ENCODE measurements around the gene MAP3K20. TPM values are rescaled to one million over a fixed set of nuclear protein-coding genes. Genes with fewer than 3 reads are reported as not detected.

Gene MAP3K20
- total RNA-seq, 3 donors from 2014 or later: 8.8 to 238 (median 30.5) TPM

DNA sequence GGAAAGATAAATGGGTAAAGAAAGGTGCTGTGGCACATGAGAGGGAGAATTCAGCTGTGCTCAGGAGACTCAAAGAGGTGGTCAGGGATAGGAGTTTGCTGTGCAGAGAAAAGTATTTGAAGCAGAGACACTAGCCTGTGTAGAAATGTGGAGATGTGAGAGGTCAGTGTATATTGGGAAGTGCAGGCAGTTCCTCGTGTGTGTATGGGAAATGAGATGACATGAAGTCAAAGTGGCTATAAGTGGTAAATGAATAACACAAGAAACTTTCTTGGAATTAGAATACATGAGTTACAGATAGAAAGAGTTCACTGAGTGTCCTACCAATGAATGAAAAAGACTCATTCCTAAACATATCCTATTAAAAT is 11.6 kb downstream of the MAP3K20 start:
- no peak overlapping the region for H3K4me3 ChIP-seq
- intact Hi-C loops (cut with DNase I, micrococcal nuclease): no loop called here
- no peaks in the 10 kb centered on the region for H3K9me3 ChIP-seq
- DNase-seq (no peak), ATAC-seq (no peak)
- H3K36me3 ChIP-seq (ENCODE audit: low read depth): no peaks in the 10 kb centered on the region
- H3K4me1 ChIP-seq (ENCODE audit: low read depth): no peaks in the 10 kb centered on the region
- TF ChIP-seq, protein P1, sequence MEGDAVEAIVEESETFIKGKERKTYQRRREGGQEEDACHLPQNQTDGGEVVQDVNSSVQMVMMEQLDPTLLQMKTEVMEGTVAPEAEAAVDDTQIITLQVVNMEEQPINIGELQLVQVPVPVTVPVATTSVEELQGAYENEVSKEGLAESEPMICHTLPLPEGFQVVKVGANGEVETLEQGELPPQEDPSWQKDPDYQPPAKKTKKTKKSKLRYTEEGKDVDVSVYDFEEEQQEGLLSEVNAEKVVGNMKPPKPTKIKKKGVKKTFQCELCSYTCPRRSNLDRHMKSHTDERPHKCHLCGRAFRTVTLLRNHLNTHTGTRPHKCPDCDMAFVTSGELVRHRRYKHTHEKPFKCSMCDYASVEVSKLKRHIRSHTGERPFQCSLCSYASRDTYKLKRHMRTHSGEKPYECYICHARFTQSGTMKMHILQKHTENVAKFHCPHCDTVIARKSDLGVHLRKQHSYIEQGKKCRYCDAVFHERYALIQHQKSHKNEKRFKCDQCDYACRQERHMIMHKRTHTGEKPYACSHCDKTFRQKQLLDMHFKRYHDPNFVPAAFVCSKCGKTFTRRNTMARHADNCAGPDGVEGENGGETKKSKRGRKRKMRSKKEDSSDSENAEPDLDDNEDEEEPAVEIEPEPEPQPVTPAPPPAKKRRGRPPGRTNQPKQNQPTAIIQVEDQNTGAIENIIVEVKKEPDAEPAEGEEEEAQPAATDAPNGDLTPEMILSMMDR (IDR thresholded peaks at IDR 0.05): no peak

DNA sequence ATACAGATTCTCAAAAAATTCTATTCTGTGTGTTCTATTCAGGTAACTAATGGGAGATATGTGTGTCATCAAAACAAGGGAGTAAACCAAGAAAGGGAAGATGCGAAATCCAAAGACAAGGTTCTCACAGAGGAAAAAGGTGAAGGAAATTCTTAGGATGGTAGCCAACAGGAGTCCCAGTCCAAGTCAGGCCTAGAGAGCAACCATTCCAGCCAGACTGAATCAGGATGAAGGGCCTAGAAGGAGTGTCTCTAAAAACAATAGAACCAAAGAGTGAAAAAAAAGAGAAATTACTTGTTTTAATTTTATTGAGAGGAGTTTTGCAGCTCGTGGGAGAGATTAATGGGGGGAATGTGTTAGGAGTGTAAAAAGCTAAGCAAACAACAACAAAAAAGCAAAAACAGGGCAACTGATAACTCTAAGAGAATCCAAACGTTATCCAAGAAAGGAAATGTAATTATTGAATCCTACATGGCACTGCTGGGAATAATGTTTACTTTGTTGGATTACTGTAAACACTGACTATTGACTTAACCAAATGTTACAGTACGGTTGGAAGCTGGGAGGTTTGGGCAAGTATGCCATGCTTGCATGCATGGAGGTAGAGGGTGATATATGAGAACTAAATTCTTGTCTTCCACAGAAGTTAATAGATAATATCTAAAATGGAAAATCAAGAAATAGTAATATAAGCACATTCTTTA is 12.3 kb downstream of the MAP3K20 start:
- intact Hi-C loops (cut with DNase I, micrococcal nuclease): no loop called here
- Histone ChIP-seq H3K4me3 (no peak overlapping the region), H3K36me3 (ENCODE audit: low read depth) (no peaks in the 10 kb centered on the region), H3K4me1 (ENCODE audit: low read depth) (no peaks in the 10 kb centered on the region), H3K9me3 (no peaks in the 10 kb centered on the region)
- ATAC-seq (peak; percentile 46), DNase-seq (no peak)
- TF ChIP-seq, protein P1 (IDR thresholded peaks at IDR 0.05): no peak

DNA sequence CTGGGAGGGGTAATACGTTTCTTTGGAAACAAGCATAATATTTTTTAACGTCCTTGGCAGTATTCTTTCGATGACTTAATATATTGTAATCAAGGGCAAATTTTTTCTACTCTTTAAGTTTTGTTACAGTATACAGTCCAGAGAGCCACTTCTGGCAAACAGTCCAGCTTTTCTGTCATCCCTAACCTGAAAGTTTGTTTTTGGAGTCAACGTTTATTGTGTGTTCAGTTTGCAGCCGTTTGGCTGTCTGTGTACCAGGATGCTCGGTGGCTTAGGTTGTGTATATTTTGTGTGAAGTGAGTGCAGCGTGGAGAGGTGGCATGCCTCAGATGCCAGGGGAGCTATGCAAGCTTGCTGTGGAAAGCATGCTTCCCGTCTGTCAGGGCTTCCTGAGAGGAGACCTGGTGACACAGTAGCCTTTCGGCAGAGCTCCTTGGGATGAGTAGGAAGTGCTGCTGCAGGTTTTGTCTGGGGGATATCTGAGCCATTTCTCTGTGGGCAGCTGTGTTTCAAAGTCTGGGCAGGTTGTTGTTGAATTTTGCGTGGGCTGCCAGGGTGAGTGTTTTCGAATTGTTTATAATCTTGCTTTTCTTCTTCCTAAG is 14.7 kb downstream of the MAP3K20 start:
- no peaks in the 10 kb centered on the region for H3K9me3 ChIP-seq
- H3K4me3 ChIP-seq: no peak overlapping the region
- H3K4me1 ChIP-seq (ENCODE audit: low read depth): no peaks in the 10 kb centered on the region
- TF ChIP-seq, protein P1 (IDR thresholded peaks at IDR 0.05): no peak
- no peaks in the 10 kb centered on the region for H3K36me3 ChIP-seq (ENCODE audit: low read depth)
- ATAC-seq (peak; percentile 17), DNase-seq (no peak)
- intact Hi-C loops (cut with DNase I, micrococcal nuclease): no loop called here

DNA sequence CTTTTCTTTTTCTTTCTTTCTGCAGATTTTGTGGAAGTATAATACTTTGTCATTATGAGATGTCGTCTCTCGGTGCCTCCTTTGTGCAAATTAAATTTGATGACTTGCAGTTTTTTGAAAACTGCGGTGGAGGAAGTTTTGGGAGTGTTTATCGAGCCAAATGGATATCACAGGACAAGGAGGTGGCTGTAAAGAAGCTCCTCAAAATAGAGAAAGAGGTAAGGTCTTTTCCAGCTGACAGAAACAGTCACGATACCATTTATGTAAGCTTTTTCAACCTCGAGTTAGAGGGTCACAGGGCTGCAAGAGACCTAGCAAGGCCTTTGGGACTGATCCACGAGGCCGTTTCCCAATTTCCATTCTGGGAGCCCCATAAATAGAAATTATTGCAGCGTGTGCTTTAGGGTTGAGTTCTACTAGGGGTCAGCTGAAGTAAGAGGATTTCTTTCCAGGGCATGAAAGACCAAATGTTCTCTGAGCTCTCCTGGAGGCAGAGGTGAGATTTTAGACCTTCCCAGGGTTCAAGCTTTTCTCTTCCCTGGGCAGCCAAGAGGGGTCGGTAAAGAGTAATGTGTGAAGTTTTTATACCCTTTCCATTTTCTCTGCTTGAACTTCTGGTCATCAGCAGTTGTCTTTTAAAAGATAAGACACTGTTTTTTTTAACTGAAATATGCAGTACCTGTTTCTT is 15.5 kb downstream of the MAP3K20 start:
- intact Hi-C loops (cut with DNase I, micrococcal nuclease): no loop called here
- H3K36me3 ChIP-seq (ENCODE audit: low read depth): no peaks in the 10 kb centered on the region
- H3K4me1 ChIP-seq (ENCODE audit: low read depth): no peaks in the 10 kb centered on the region
- no peak for ATAC-seq
- DNase-seq: no peak
- TF ChIP-seq, protein P1 (IDR thresholded peaks at IDR 0.05): no peak
- no peaks in the 10 kb centered on the region for H3K9me3 ChIP-seq
- H3K4me3 ChIP-seq: no peak overlapping the region

DNA sequence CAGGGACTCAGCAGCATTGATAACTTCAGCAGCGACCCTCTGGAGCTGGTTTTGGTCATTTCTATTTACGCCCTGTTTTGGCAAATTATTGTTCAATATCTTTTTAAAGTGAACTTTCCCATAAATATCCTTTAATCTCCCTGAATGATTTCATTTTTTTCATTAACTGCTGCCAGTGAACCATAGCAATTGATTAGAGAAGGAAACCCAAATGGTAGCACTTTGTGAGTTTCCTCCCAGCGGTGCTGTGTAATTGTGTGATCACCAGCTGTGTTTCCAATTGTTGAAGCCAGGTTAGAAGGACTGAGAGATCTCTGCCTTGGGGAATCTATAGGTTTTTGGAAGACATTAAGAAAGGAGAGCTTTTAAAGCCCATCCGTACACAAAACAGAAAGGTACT is 16.3 kb downstream of the MAP3K20 start:
- DNase-seq (no peak), ATAC-seq (no peak)
- no peaks in the 10 kb centered on the region for H3K36me3 ChIP-seq (ENCODE audit: low read depth)
- no peak overlapping the region for H3K4me3 ChIP-seq
- no peaks in the 10 kb centered on the region for H3K9me3 ChIP-seq
- intact Hi-C loops (cut with DNase I, micrococcal nuclease): no loop called here
- TF ChIP-seq, protein P1 (IDR thresholded peaks at IDR 0.05): no peak
- H3K4me1 ChIP-seq (ENCODE audit: low read depth): no peaks in the 10 kb centered on the region
